ENCODE data around the gene GRK5.

DNA sequence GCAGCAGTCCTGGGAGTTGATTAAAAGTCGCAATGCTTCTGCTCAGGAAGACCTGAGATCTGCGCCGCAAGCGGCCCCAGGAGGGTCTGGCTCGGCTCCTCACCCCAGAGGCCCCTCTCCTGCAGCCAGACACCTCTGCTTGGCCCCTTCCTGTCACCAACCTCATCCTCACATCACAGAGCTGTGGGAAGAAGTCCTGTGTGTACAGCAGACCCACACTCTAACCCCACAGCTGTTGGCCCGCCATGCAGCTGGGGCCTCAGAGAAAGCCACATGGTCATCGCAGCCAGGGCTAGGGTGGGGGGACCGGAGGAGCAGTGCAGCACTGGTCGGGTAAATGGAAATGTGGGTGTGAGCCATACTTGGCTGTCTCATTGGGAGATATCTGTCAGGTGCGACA is 237.5 kb downstream of the GRK5 start:
- TF ChIP-seq, protein P1, sequence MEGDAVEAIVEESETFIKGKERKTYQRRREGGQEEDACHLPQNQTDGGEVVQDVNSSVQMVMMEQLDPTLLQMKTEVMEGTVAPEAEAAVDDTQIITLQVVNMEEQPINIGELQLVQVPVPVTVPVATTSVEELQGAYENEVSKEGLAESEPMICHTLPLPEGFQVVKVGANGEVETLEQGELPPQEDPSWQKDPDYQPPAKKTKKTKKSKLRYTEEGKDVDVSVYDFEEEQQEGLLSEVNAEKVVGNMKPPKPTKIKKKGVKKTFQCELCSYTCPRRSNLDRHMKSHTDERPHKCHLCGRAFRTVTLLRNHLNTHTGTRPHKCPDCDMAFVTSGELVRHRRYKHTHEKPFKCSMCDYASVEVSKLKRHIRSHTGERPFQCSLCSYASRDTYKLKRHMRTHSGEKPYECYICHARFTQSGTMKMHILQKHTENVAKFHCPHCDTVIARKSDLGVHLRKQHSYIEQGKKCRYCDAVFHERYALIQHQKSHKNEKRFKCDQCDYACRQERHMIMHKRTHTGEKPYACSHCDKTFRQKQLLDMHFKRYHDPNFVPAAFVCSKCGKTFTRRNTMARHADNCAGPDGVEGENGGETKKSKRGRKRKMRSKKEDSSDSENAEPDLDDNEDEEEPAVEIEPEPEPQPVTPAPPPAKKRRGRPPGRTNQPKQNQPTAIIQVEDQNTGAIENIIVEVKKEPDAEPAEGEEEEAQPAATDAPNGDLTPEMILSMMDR (conservative IDR thresholded peaks at IDR 0.05; ENCODE audit: low read depth, low read length): no peak
- TF ChIP-seq EZH2 (IDR thresholded peaks at IDR 0.05; ENCODE audit: borderline replicate concordance, low read depth, low read length, poor library complexity, severe bottlenecking): no peak
